GM13976 (cell line): ENCODE results near the gene DTX3.

Experiments used
- DNase-seq: peaks from one replicate; pipeline ENCODE4 v3.0.0; 2012; ENCODE audit warnings: low spot score
- CTCF ChIP-seq: IDR thresholded peaks from 2 replicates; pipeline ENCODE4 v1.5.1; 2012; ENCODE audit warnings: borderline replicate concordance, mild to moderate bottlenecking; ENCODE audit not compliant: insufficient read depth; ENCODE audit errors: extremely low read depth, missing control alignments, control extremely low read depth
- in situ Hi-C: fragments of 300-500 bp; cut with MboI; formaldehyde crosslinking; loops from one replicate; pipeline ENCODE4 v1.12.0; 2022; ENCODE audit warnings: low sequenced_read_pairs, mixed read lengths, inconsistent platforms; ENCODE audit not compliant: unreplicated experiment

The DTX3 gene

DNA sequence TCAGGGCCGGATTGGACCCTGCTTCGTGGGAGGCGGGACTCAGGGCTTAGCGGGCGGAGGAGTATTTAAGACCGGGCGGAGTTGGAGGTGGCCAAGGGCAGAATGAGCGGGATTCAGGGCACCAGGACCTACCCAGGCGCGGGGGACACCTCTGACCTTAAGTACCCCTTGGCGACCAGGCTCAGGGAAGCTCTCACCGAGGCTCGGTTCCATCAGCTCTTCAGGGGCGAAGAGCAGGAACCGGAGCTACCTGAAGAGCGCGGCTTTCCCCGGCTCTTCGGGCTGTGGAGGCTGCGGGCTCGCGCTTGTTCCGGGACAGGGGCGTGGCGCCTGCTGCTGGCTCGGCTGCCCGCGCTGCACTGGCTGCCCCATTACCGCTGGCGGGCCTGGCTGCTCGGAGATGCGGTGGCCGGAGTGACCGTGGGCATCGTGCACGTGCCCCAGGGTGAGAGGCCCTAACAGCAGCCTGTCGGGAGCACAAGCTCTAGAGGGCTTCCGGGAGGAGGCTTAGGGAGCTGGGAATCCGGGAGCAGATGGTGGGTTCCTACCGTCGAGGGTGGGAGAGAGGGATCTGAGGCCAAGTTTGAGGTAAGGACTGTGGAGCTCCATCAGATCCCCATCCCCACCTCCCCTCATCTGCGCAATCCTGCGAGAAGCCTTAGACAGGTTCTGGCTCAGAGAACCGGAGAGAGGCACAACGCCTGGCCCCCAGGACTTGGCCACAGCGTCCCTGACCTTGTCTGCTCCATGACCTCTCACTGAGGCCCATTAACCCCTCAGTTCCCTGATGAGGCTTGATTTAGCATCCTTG, 15.0 kb downstream of the DTX3 start:
- TF ChIP-seq CTCF: no peak
- DNase-seq: peak; percentile 46
- in situ Hi-C loops: no loop called here

GRCh38 chr12:57620245-57620935, 15.8 kb downstream of the DTX3 start:
- DNase-seq: no peak
- TF ChIP-seq CTCF: no peak
- in situ Hi-C loops: no loop called here

- TF ChIP-seq CTCF: no peak
- peak; percentile 60 for DNase-seq
- in situ Hi-C loops: no loop called here
Measured at GRCh38 chr12:57620936-57621496, 16.4 kb downstream of the DTX3 start.

- in situ Hi-C loops: no loop called here
- peak; percentile 88 for TF ChIP-seq CTCF
- peak; percentile 87 for DNase-seq
Measured at GRCh38 chr12:57621497-57622292, 17.1 kb downstream of the DTX3 start.

GRCh38 chr12:57622293-57623245, 17.9 kb downstream of the DTX3 start:
- no peak for DNase-seq
- TF ChIP-seq CTCF: no peak
- in situ Hi-C loops: no loop called here
